Ascending aorta (tissue), 2 donors: Measurements from ENCODE around the gene RYR1. TPM values are rescaled to one million over a fixed set of nuclear protein-coding genes. Genes with fewer than 3 reads are reported as not detected.

Experiments used
- DNase-seq, 2 donors: peaks; one replicate each; pipeline ENCODE4 v3.0.0-alpha.2; 2019; ENCODE audit warnings: low spot score in 2 of 2
- H3K27ac ChIP-seq, 2 donors: fragments of 200-600 bp; sonication (generic); one replicate each; pipeline ENCODE4 v1.5.1; 2016 to 2017; ENCODE audit warnings: mild to moderate bottlenecking in 1 of 2
- H3K27me3 ChIP-seq: fragments of 200-600 bp; sonication (generic); one replicate; pipeline ENCODE4 v1.5.1; 2017
- H3K36me3 ChIP-seq, 2 donors: fragments of 200-600 bp; sonication (generic); one replicate each; pipeline ENCODE4 v1.5.1; 2016
- H3K4me1 ChIP-seq, 2 donors: fragments of 200-600 bp; sonication (generic); one replicate each; pipeline ENCODE4 v1.5.1; 2016 to 2017; ENCODE audit warnings: mild to moderate bottlenecking in 1 of 2
- H3K4me3 ChIP-seq, 2 donors: fragments of 200-600 bp; sonication (generic); one replicate each; pipeline ENCODE4 v1.5.1; 2016 to 2017; ENCODE audit warnings: mild to moderate bottlenecking in 1 of 2
- H3K9me3 ChIP-seq, 2 donors: fragments of 200-600 bp; sonication (generic); one replicate each; pipeline ENCODE4 v1.5.1; 2016
- CTCF ChIP-seq, 3 experiments: fragments of 200-600 bp in 2 of 3; fragments of 450-650 bp in 1 of 3; sonication (generic) in 2 of 3; IDR thresholded peaks; one replicate each; pipeline ENCODE4 v1.5.1; 2016 to 2019; ENCODE audit warnings: antibody characterized with exemption in 3 of 3, mild to moderate bottlenecking in 1 of 3, moderate library complexity in 1 of 3
- intact Hi-C: fragments of 100-400 bp; cut with DNase I; formaldehyde crosslinking; loops from one replicate; pipeline ENCODE4 v1.15.1; 2023
- total RNA-seq: library from RNA; depleted of rRNA; stranded (reverse); fragments of >200 nt; gene quantifications from one replicate; pipeline ENCODE4 v1.1.0, GENCODE V29; 2016

RYR1 gene
- 1.5 TPM for total RNA-seq

GRCh38 chr19:38433268-38433733, at the start of gene RYR1:
TSS of gene RYR1 (plus strand) at chr19:38433691. CDS start at chr19:38433830, 139 bp downstream.
- Histone ChIP-seq H3K4me3 (peak within 1 kb of the TSS in 1 of 2 donors; percentile 26), H3K9me3 (no peaks in the 10 kb centered on the region), H3K36me3 (no peaks in the 10 kb centered on the region), H3K27ac (no peak within 1 kb of the TSS), H3K27me3 (peaks cover 9% of the 10 kb centered on the region), H3K4me1 (no peaks in the 10 kb centered on the region)
- TF ChIP-seq CTCF (IDR thresholded peaks at IDR 0.05): no peak
- intact Hi-C loops: no loop called here
- peak in 1 of 2 donors; percentile 67 for DNase-seq

- no peak for TF ChIP-seq CTCF (IDR thresholded peaks at IDR 0.05)
- H3K9me3 ChIP-seq: no peaks in the 10 kb centered on the region
- DNase-seq: no peak
- no peak overlapping the region for H3K27ac ChIP-seq
- peaks cover 6 to 10% of the 10 kb centered on the region in 2 donors for H3K4me1 ChIP-seq
- H3K4me3 ChIP-seq: no peak overlapping the region
- H3K27me3 ChIP-seq: no peaks in the 10 kb centered on the region
- intact Hi-C loops: loop anchor here (10.0 kb wide), 2 partner anchors 379 to 479 kb away; partner anchors contain the start of genes SIPA1L3 and WDR87
- H3K36me3 ChIP-seq: peaks cover 56 to 57% of the 10 kb centered on the region in 2 donors
Measured at GRCh38 chr19:38383743-38384142, 49.7 kb upstream of the RYR1 start.

GRCh38 chr19:38384209-38385027, 49.1 kb upstream of the RYR1 start:
- TF ChIP-seq CTCF (IDR thresholded peaks at IDR 0.05): no peak
- intact Hi-C loops: loop anchor here (5.0 to 10.0 kb wide), 7 partner anchors 47 to 958 kb away; partner anchors contain the start of genes CATSPERG, EIF3K, MAP4K1 and SAMD4B
- Histone ChIP-seq H3K36me3 (peaks cover 49 to 51% of the 10 kb centered on the region in 2 donors), H3K4me3 (no peak overlapping the region), H3K27me3 (no peaks in the 10 kb centered on the region), H3K4me1 (peaks cover 6 to 13% of the 10 kb centered on the region in 2 donors), H3K9me3 (no peaks in the 10 kb centered on the region), H3K27ac (no peak overlapping the region)
- DNase-seq: no peak

GRCh38 chr19:38385057-38385803, 48.3 kb upstream of the RYR1 start:
- H3K36me3 ChIP-seq: peaks cover 44 to 45% of the 10 kb centered on the region in 2 donors
- no peaks in the 10 kb centered on the region for H3K9me3 ChIP-seq
- peaks cover 6 to 18% of the 10 kb centered on the region in 2 donors for H3K4me1 ChIP-seq
- no peaks in the 10 kb centered on the region for H3K27me3 ChIP-seq
- no peak overlapping the region for H3K27ac ChIP-seq
- no peak overlapping the region for H3K4me3 ChIP-seq
- intact Hi-C loops: loop anchor here (5.0 to 10.0 kb wide), 7 partner anchors 48 to 957 kb away; partner anchors contain the start of genes CATSPERG, EIF3K, MAP4K1 and SAMD4B
- no peak for TF ChIP-seq CTCF (IDR thresholded peaks at IDR 0.05)
- no peak for DNase-seq

- DNase-seq: no peak
- Histone ChIP-seq H3K4me1 (peaks cover 6 to 20% of the 10 kb centered on the region in 2 donors), H3K27me3 (no peaks in the 10 kb centered on the region), H3K9me3 (no peaks in the 10 kb centered on the region), H3K27ac (no peak overlapping the region), H3K4me3 (no peak overlapping the region), H3K36me3 (peaks cover 38 to 39% of the 10 kb centered on the region in 2 donors)
- TF ChIP-seq CTCF (IDR thresholded peaks at IDR 0.05): no peak
- intact Hi-C loops: loop anchor here (5.0 to 10.0 kb wide), 7 partner anchors 49 to 956 kb away; partner anchors contain the start of genes CATSPERG, EIF3K, MAP4K1 and SAMD4B
Measured at GRCh38 chr19:38385804-38386257, 47.7 kb upstream of the RYR1 start.
